HuH-7 (cell line): Measurements from ENCODE around the gene NR3C2.
"Not testable (repeated sequence)": the region's sequence is repeated elsewhere in the genome, so short reads cannot be mapped to it uniquely, and the experiment has no call there.

Experiments
- DNase-seq: peaks from one replicate; pipeline ENCODE4 v3.0.0; 2011; ENCODE audit warnings: low spot score

The NR3C2 gene

DNA sequence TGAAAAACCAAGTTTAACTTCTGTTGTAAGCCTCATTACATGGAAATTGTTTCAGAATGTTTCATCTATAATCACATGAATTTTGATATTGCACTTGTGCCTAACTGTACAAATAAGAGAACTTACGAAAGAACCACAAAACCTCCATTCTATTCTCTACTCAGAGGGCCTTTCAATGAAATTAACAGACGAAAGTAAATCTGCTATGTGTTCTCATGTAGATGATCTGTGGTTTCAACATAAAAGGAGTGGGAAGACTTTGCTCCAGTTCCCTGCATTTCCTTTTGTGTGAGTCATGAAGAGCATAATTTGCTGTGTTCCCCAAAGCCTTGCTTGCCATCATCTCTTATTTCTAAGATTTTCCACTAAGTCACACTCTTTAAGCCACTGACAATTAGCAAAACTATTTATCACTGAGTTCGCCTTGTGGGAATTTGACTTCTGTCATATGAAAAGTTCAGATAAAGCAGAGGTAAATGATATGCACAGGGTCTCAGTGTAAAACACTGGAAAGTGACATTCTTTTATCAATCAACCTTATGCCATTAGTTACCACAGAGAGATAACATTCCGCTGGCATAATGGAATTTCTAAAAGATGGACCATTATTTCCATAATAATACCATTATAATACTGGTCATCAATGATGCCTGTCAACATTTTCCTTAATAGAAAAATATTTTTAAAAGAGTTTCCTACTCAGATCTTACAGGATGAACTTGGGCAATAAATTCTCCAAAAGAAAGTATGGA, 329.8 kb downstream of the NR3C2 start:
- DNase-seq, result no peak

DNA sequence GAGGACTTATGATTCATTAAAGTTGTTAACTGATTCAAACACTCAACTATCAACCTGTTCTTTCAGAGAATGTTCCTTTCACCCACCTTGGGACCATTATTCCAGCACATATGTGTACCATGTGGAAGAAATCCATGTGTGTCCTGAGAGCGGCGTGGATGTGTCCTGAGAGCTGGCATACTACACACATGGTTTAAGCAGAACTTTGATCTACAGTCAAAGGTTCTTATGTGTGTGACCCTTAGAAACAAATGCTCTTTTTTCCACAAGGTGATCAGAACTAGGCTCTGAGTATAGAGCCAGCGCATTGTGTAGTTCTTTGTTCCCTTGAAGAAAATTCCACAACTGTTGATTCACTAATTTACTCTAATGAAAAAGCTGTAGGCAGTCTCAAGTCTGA, 332.0 kb downstream of the NR3C2 start:
- DNase-seq, result no peak

DNA sequence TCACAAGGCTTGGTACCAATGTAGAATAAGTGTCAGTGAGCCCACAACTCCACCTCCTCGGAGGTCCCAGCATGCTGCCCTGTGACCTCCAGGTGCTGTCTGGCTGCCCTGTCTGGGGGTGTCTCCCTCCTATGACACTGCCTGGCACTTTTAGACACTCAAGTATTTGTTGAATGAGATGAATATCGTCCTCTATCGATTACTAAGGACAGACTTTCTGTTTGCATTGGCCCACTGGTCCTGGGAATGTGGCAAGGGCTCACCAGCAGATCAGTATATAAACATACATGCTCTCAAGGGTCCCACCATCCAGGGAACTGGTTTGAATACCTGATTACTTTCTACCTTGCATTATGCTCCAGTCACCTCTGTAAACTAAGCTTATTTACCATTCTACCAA, 333.0 kb downstream of the NR3C2 start:
- no peak for DNase-seq

DNA sequence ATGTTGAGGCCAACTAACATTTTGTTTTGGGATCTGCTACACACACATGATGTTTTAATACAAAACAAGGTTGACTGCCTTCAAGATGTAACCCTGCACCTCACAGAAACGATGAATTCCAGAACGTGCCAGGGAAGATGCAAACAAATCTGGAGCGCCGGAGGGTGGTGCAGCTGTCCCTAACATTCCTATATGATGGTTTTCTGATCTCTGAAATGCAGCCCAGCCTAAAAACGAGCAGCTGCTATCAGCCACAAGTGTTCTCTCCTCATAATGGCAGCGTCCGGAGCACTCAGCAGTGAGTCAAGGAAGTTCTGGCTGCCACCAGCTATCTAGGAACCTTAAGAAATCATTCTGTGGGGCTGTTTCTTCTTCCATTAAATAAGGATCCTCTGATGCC, 333.4 kb downstream of the NR3C2 start:
- no peak for DNase-seq

DNA sequence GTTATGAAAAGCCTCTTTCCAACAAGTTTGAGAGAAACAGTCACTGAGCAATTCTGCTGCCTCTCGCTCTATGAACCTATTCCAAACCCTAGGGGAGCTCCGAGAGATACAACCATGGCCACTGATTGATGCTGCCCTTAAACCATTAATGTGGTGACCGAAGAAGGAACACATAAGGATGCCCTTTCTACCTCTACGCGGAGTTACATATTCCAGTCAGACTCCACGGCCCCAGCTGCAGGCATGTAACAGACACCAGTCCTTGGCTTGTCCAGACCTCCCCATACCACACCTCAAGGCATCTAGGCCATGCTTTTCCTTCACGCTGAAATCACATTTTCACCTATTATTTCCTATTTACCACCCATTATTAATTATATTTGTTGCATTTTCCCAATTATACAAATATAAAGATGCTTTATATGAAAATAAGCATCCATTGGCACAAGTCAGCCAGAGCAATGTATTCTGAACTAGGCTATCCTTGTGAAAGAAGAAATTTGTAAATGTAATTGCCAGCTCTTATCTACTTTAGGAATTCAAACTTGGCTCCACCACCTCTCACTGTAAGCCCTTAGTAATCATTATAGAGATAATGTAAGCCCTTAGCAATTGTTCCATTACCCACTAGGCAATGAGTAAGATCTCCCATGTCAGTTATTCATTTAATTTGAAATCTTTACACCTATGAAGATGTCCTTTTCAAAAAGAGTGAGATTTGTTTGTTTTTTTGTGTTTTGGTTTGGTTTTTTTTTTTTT, 338.4 kb downstream of the NR3C2 start:
- no peak for DNase-seq

DNA sequence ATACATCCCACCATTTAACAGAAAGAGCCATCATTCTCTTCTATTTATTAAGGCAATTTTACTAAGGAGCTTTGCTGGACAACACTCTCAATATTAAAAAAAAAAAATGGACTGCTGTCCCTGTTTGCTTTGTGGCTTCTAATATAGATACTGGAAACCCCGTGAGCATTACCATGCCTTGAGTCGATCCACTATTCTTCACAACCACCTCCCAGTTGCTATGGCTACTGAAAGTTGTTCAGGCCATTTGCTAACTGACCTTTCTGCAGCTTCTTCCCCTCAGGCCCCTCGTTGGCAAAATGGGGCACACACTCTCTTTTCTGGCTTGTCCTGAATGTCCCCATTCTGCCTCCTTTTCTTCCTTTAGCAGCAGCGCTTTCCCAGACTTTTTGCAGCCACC, 340.4 kb downstream of the NR3C2 start:
- no peak for DNase-seq

DNA sequence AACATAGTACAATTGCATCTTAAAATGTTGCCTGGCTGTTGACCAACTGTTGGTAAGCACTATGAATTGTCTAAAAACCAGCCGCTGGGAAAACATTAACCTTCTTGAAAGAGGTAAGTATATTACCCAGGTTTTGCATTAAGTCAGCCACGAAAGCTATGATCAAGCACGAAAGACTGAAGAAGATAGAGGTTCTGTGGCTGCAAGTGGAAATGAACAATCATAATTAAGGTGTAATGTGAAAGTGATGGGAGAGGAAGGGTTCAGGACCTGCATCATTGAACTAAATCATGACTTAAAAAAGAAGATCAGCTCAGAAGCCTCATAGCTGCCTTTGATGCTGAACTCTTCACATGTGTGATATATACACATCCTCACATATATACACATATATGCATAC, 341.0 kb downstream of the NR3C2 start:
- no peak for DNase-seq

DNA sequence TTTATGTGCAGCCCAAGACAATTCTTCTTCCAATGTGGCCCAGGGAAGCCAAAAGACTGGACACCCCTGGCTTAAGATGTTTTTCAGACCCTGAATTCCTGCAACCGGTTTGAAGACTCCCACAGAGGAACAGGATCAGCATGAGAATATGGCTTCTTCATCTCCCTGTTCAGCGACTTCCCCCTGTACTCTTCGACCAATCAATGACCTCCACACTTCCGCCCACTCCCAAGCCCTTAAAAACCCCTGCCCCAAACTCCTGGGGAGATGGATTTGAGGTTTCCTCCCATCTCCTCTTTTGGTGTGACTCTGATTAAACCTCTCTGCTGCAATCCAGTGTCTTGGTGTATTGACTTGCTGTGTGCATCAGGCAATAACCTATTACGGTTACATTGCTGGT, 344.4 kb downstream of the NR3C2 start:
- no peak for DNase-seq

DNA sequence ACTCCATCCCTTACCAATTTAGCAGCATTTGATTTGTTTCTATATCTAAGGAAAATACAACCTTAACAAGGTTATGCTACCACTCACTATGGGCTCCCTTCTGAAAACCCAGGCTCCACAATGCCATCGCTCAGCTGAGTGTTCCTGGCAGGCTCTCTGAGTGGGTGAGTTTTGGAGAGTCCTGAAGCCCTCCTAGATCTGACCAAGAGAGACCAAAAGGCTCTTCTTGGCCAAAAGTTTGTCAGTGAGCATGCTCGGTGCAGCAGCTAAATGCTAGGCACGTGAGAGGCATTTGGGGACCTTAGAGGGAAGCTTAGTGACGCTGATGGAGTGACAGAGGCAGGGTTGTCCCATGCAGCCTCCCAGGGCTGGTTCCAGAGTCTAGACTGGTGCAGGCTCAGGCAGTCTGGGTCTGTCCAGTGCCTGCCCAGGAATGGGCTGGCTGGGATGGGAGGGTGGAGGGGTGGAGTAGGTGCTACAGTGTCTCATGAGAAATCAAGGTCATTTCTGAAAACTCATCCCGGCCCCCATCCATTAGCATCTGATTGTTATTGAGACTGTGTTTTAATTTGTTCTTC, 346.8 kb downstream of the NR3C2 start:
- no peak for DNase-seq

DNA sequence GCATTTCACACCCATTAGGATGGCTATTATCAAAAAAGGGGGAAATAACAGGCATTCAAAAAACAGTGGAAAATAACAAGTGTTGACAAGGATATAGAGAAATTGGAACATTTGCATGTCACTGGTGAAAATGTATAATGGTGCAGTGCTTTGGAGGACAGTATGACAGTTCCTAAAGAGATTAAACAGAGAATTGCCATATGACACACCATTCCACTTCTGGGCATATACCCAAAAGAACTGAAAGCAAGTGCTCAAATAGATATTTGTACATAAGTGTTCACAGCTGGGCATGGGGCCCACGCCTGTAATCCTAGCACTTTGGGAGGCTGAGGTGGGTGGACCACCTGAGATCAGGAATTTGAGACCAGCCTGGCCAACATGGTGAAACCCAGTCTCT, 348.1 kb downstream of the NR3C2 start:
- DNase-seq, result no peak

DNA sequence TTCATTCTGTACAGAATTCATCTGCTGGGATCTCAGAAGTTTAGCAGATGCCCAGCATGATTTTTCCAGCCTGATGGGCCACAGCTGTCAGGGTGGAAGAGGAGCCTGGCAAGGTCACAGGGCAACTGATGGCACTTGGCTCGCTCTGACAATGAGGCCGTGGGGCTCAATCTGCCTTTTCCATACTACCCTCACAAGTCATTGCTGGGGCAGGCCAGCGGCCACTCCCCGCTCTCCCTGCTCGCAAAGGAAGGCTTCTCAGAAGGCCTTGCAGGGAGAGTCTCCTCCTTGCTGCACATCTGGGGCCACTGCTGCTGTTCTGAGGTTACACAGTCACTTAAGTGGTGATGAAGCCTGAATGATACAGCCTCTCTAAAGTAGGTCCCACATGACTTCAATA, 349.1 kb downstream of the NR3C2 start:
- DNase-seq, result no peak

DNA sequence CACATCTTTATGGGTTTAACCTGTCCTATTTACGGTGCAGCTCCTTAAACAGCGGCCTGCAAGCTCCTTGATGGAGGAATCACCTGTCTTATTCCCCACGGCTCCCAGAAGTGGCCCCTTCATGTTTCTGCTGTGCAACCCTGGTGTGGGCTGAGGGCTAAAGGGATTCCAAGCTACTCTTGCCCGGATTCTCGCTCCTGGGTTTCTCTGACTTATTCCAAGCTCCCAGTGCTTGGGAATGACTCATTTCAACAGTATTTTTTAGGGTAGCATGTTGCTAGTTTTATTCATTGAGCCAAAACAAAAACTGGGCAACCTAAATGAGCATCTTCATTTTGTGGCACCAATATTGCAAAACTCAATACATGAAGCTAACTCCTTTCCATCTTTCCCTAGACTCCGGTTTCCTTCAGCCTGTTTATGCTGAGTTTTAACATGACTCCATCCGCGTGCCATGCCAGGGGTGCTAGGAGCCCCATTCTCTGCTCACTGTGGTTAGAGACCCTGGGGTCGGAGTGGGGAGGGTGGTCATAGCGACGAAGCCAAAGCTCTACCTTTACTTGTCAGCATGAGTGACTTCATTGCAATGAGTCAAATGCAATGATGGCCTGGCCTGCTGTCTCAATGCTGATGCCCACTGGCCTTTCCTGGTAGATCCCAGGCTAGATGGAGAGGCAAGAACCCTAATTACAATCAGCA, 349.7 kb downstream of the NR3C2 start:
- no peak for DNase-seq

DNA sequence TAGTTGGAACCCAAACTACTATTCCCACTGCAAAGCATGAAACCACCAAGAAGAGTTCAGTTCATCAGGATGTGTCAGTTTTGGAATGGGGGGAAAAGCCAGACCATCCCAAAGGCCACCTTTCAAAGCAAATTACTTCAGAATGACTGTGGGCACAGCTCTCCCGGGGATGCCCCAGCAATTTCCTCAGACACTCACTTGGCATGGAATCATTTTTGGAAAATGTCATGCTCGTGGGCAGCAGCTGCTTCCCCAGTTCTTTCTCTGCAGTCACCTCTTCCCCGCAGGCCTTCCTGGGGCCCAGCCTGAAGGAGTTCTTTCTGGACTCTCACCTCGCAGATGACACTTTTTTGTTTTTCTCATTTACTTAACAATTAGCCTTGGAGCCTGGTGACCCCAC, 350.3 kb downstream of the NR3C2 start:
- no peak for DNase-seq

DNA sequence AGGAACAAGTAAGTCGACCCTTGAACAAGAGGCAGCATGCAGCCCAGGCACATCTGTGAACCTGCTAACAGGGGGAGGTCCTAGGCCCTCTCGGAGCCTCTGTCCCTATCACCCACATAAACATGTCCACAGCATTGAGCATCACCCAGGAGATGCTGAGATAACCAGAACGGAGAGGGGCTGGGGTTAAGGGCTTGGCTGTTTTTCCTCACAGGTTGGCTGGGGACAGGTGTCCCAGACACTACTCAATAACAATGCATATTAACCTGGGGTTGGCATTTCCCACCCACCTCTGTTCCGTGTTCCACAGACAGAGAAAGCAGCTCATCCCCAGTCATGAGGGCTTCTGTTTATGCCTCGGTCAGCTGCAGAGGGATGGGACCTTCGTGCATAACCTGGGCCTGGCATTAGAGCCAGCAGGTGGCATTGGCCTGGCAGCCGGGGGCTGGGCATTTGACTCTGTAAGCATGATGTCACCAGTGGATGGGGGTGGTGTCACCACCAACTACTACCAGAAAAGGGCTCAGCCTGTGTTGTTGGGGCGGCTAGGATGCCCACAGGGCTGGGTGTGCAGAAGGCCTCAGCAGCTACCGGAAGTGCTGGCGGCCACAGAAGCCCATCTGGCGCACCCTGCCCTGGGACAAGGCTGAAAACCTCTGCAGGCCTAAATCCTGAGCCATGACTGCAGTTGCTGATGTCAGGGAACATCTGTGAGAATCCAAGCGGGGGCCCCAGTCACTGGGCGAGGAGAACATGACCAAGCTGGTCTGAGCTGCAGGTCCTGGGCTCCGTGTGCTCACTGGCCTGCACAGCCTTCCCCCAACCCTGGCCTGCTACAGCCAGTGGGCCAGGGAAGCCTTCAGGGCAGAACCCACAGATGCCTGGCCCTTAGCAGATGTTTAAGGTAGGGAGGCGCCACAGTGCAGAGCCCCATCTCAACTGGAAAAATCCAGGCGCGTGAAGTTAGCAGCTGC, 351.4 kb downstream of the NR3C2 start:
- DNase-seq, result no peak

DNA sequence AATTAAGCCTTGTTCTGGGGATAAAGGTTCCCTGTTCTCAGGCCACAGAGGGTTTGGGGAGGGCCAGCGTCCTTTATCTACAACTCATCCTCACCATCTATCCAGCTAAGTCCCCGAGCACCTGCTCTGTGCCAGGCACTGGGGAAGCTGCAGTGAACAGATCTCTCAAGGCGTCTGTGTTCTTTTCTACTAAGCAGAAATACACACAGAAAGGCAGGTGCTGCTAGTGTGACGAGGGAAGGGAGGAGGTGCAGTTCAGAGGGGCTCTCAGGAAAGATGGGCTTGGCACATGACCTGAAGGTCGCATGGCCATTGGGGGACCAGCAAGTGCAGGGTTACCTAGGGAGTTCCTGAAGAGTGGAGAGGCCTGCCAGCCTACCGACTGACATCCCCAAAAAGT, 352.2 kb downstream of the NR3C2 start:
- no peak for DNase-seq

DNA sequence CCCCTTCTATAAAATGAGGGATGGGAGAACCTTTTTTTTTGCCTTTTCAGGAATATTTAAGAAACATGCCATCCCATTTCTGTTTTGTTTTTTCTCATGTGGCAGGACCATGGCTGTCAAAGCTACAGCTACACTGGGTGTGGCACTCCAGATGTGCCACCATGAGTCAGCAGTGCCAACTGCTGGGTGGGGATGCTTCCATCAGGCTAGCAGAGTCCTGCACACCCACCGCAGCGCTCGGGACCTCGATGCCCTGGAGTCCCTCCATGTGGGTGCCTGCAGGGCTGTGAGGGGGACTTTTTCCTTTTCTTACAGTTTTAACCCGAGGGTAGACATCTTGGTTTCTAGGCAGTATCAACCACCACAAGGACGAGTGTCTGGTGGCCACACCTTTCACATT, 352.6 kb downstream of the NR3C2 start:
- no peak for DNase-seq

DNA sequence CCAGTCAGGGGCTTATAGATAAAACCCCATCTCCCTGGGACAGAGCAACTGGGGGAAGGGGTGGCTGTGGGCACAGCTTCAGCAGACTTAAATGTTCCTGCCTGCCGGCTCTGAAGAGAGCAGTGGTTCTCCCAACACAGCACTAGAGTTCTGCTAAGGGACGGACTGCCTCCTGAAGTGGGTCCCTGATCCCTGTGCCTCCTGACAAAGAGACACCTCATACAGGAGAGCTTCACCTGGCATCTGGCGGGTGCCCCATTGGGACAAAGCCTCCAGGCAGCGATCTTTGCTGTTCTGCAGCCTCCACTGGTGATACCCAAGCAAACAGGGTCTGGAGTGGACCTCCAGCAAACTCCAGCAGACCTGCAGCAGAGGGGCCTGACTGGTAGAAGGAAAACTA, 359.1 kb downstream of the NR3C2 start:
- not testable (repeated sequence) for DNase-seq

DNA sequence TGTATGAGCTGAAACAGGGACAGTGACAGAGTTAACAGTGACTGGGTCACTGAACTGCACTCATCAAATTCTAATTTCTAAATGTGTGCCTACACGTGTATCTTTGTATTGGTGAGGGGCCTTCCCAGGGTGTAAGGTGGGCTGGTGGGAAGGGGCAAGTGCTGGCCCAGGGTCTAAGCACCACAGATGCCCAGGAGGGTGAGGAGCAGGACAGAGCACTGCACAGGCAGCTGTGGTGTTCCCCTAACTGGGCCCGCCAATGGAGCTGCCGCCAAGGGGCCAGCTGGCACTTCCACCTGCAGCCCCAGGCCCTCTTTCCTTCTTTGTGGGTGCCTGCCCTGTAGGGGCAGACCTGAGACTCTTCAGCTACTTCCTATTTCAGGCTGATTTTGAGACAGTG, 360.5 kb downstream of the NR3C2 start:
- DNase-seq, result no peak

DNA sequence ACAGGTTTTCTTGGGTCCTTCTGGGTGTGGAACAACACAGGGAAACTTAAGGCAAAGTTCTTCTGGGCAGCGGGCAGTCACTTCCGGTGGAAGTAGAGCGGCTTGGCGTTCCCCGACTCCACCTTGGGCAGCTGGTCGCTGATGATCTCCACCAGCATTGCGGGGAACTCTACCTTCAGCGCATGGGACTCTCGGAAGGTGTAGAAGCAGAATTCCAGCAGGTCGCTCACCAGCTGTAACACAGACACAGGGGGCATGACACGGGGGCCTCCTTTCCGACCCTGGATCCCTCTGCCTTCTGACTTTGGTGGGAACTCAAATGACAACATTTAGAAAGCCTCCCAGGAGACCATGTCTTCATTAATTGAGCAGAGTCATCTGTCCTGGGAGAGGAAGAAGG, 360.9 kb downstream of the NR3C2 start:
- DNase-seq, result no peak

DNA sequence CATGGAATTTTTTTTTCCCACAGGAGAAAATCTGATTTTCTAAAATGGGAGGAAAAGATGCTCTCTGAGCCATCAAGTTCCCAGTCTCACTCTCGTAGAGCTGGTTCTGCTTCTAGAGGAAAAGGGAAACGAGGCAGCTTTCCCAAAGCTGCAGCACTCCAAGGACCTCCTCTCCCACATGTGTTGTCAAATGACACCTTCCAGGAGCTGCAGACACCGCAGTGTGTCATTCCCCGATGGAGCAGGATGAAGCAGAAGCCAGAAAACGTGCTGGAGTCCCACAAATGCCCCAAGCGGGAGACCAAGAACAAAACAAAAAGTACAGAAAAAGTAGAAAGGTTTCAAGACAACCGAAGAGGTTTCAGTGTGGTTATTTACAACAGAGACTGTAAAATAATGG, 362.3 kb downstream of the NR3C2 start:
- no peak for DNase-seq

DNA sequence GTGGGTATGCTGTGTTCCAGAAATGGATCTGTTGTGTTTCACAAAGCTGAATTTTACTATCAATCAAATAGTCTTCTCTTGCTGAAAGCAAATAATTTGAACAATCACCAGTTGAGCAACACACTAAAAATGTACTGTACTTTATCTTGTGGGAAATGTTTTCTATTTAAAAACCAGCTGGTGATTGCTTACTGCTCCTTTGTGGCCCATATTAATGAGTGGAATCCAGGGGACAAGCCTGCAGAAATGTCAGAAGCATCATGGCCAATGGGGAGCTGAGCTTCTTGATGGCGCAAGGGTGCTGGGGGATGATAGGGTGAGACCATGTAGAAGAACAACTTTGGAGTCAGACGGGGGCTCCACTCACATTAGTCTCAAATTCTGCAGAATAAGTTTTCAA, 364.2 kb downstream of the NR3C2 start:
- DNase-seq, result no peak

DNA sequence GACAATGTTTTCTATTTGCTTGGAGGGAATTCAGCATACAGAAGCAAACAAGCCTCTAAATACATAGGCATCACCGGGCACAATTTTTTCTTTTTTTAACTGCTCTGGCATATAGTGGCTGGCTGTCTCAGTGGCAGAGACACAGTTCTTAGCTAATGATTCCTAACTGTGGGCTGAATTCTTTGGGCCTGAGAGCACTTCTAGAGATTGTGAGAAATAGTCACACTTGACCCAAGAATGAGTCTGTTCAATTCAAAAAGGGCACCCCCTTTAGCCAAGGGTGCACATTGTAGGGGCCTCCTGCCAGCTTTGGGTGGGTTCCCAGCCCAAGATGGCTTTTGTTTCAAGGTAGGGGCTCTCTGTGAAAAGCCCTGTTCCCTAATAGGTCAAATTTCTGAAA, 364.6 kb downstream of the NR3C2 start:
- no peak for DNase-seq
